GM23338 (cell line): ENCODE data around the gene NUAK2. TPM values are rescaled to one million over a fixed set of nuclear protein-coding genes. Genes with fewer than 3 reads are reported as not detected.

Experiments used
- ATAC-seq: fragments of 200-7000 bp; cut with Tn5 transposase; 3 replicates; pipeline ENCODE4 v1.9.1; 2020
- DNase-seq: peaks from one replicate; pipeline ENCODE4 v3.0.0-alpha.2; 2015; ENCODE audit warnings: low spot score
- H2AFZ ChIP-seq: fragments of 200-600 bp; sonication (generic); 2 replicates; pipeline ENCODE4 v1.8.0; 2016; ENCODE audit warnings: antibody characterized with exemption, mild to moderate bottlenecking, moderate library complexity
- H3F3A ChIP-seq: fragments of 200-600 bp; sonication (generic); replicated peaks from 2 replicates; pipeline ENCODE4 v1.8.0; 2017; ENCODE audit warnings: antibody characterized with exemption, mixed run types, low read depth
- H3K27ac ChIP-seq: fragments of 200-600 bp; sonication (generic); 2 replicates; pipeline ENCODE4 v1.6.1; 2016; ENCODE audit warnings: low read depth
- H3K27me3 ChIP-seq: fragments of 200-600 bp; sonication (generic); 2 replicates; pipeline ENCODE4 v1.8.0; 2016; ENCODE audit warnings: mild to moderate bottlenecking, mixed run types, moderate library complexity; ENCODE audit not compliant: insufficient read depth
- H3K36me3 ChIP-seq: fragments of 200-600 bp; sonication (generic); 2 replicates; pipeline ENCODE4 v1.8.0; 2016; ENCODE audit warnings: mild to moderate bottlenecking; ENCODE audit not compliant: insufficient read depth
- H3K4me1 ChIP-seq: fragments of 200-600 bp; sonication (generic); 2 replicates; pipeline ENCODE4 v1.8.0; 2016; ENCODE audit warnings: mild to moderate bottlenecking, moderate library complexity; ENCODE audit not compliant: insufficient read depth
- H3K4me2 ChIP-seq: fragments of 200-600 bp; sonication (generic); 2 replicates; pipeline ENCODE4 v1.7.1; 2017; ENCODE audit warnings: mixed run types
- H3K4me3 ChIP-seq: fragments of 200-600 bp; sonication (generic); 2 replicates; pipeline ENCODE4 v1.6.1; 2016; ENCODE audit warnings: mixed run types
- H3K79me2 ChIP-seq: fragments of 200-600 bp; sonication (generic); replicated peaks from 2 replicates; pipeline ENCODE4 v1.8.0; 2017; ENCODE audit warnings: mild to moderate bottlenecking; ENCODE audit not compliant: insufficient read depth
- H3K9me2 ChIP-seq: fragments of 200-600 bp; sonication (generic); 2 replicates; pipeline ENCODE4 v1.8.0; 2017; ENCODE audit not compliant: insufficient read depth
- H4K20me1 ChIP-seq: fragments of 200-600 bp; sonication (generic); replicated peaks from 2 replicates; pipeline ENCODE4 v1.8.0; 2017; ENCODE audit warnings: mild to moderate bottlenecking; ENCODE audit not compliant: insufficient read depth
- H3K27ac Mint-ChIP-seq: 2 replicates; pipeline ENCODE4 v1.8.0; 2020; ENCODE audit warnings: inconsistent platforms, mild to moderate bottlenecking, moderate library complexity, mixed read lengths
- H3K27me3 Mint-ChIP-seq: 3 replicates; pipeline ENCODE4 v1.8.0; 2022; ENCODE audit warnings: low read depth, mild to moderate bottlenecking, moderate library complexity, mixed read lengths, inconsistent platforms; ENCODE audit not compliant: insufficient read depth, poor library complexity
- H3K36me3 Mint-ChIP-seq: 3 replicates; pipeline ENCODE4 v1.8.0; 2021; ENCODE audit warnings: low read depth, mild to moderate bottlenecking, inconsistent platforms, moderate library complexity, mixed read lengths
- H3K4me1 Mint-ChIP-seq: 3 replicates; pipeline ENCODE4 v1.8.0; 2020; ENCODE audit warnings: mild to moderate bottlenecking, inconsistent platforms, mixed read lengths
- H3K4me3 Mint-ChIP-seq: 3 replicates; pipeline ENCODE4 v1.8.0; 2021; ENCODE audit warnings: moderate library complexity, mild to moderate bottlenecking, inconsistent platforms, mixed read lengths
- H3K9me3 Mint-ChIP-seq: 3 replicates; pipeline ENCODE4 v1.8.0; 2020; ENCODE audit warnings: moderate library complexity, mild to moderate bottlenecking, inconsistent platforms, mixed read lengths
- CTCF ChIP-seq, 2 experiments: fragments of 200-600 bp in 1 of 2; sonication (generic) in 1 of 2; conservative IDR thresholded peaks; 2 replicates each; pipeline versions ENCODE4 v1.5.1 to v1.6.1; 2016 to 2017; ENCODE audit warnings: antibody characterized with exemption in 2 of 2, low read depth in 2 of 2, mild to moderate bottlenecking in 2 of 2, moderate library complexity in 1 of 2
- EZH2 ChIP-seq: fragments of 200-600 bp; sonication (generic); IDR thresholded peaks from one replicate; pipeline ENCODE4 v1.8.0; 2017; ENCODE audit warnings: antibody characterized with exemption, mild to moderate bottlenecking, low read depth; ENCODE audit not compliant: unreplicated experiment
- EZH2phosphoT487 ChIP-seq: fragments of 200-600 bp; sonication (generic); IDR thresholded peaks from one replicate; pipeline ENCODE4 v1.8.1; 2018; ENCODE audit warnings: antibody characterized with exemption; ENCODE audit not compliant: unreplicated experiment
- JUNB ChIP-seq: IDR thresholded peaks from one replicate; pipeline ENCODE4 v1.6.1; 2016; ENCODE audit warnings: antibody characterized with exemption; ENCODE audit not compliant: unreplicated experiment
- NANOG ChIP-seq: IDR thresholded peaks from 2 replicates; pipeline ENCODE4 v1.6.1; 2016; ENCODE audit warnings: antibody characterized with exemption, borderline replicate concordance
- POLR2AphosphoS5 ChIP-seq: IDR thresholded peaks from 2 replicates; pipeline ENCODE4 v1.6.1; 2016; ENCODE audit warnings: antibody characterized with exemption, low read depth
- STAT1 ChIP-seq: IDR thresholded peaks from one replicate; pipeline ENCODE4 v1.6.1; 2016; ENCODE audit warnings: antibody characterized with exemption; ENCODE audit not compliant: unreplicated experiment
- ZNF114 ChIP-seq: fragments of 250-450 bp; sonication (Bioruptor Pico); IDR thresholded peaks from 2 replicates; pipeline ENCODE4 v1.5.0; 2020; ENCODE audit warnings: mild to moderate bottlenecking, moderate library complexity
- ZNF331 ChIP-seq: fragments of 250-450 bp; sonication (Bioruptor Pico); IDR thresholded peaks from 2 replicates; pipeline ENCODE4 v1.5.0; 2020; ENCODE audit warnings: low read depth, mild to moderate bottlenecking, moderate library complexity
- ZNF462 ChIP-seq: fragments of 250-450 bp; sonication (Bioruptor Pico); IDR thresholded peaks from 2 replicates; pipeline ENCODE4 v1.5.0; 2020; ENCODE audit warnings: mild to moderate bottlenecking, moderate library complexity
- polyA plus RNA-seq: library from polyadenylated mRNA; unstranded; fragments of >200 nt; fragmentation: Nextera tagmentation; extraction: Ambion mirVana; gene quantifications from 2 replicates; pipeline ENCODE4 v1.2.1, GENCODE V29; 2016
- total RNA-seq: library from RNA; depleted of rRNA; stranded (reverse); fragments of >200 nt; shearing (Covaris generic); gene quantifications from 2 replicates; pipeline ENCODE4 v1.2.3, GENCODE V29; 2014
- TF ChIP-seq, protein P1 (sequence below): IDR thresholded peaks from 2 replicates; pipeline ENCODE4 v1.6.1; 2016; ENCODE audit warnings: antibody characterized with exemption
- TF ChIP-seq, protein P2 (sequence below): IDR thresholded peaks from one replicate; pipeline ENCODE4 v1.6.1; 2018; ENCODE audit warnings: antibody characterized with exemption; ENCODE audit not compliant: unreplicated experiment

NUAK2 gene
- total and polyA plus RNA-seq, 2 experiments from 2014 or later, result 7.8 to 15.3 TPM

DNA sequence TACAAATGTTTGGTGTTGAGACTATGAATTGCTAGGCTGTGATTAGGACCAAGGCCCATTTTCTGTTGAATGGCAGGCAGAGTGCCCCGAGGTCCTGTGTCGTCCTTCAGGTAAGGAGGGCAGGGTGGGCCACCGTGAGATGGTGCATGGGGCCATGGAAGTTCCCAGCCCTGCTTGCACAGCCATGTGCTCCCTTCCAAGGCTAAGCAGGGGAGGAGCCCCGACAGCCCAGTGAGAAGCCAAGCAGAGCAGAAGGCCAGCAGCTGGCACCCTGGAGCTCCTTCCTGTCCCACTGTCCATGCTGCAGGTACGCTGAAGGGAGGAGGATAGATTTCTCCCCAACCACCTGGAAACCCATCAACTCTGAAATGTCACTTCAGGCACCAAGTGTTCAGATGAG lies 8.2 kb upstream of the NUAK2 start (continued):
- TF ChIP-seq, protein P1, sequence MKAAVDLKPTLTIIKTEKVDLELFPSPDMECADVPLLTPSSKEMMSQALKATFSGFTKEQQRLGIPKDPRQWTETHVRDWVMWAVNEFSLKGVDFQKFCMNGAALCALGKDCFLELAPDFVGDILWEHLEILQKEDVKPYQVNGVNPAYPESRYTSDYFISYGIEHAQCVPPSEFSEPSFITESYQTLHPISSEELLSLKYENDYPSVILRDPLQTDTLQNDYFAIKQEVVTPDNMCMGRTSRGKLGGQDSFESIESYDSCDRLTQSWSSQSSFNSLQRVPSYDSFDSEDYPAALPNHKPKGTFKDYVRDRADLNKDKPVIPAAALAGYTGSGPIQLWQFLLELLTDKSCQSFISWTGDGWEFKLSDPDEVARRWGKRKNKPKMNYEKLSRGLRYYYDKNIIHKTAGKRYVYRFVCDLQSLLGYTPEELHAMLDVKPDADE, result no peak
- TF ChIP-seq EZH2 (no peak), NANOG (no peak), POLR2AphosphoS5 (no peak), STAT1 (no peak), CTCF (conservative IDR thresholded peaks at IDR 0.05; ENCODE audit: low read depth in 2 of 2) (no peak), JUNB (no peak), EZH2phosphoT487 (no peak), ZNF114 (no peak), ZNF331 (CRISPR knock-in tag) (no peak)
- TF ChIP-seq, protein P2, sequence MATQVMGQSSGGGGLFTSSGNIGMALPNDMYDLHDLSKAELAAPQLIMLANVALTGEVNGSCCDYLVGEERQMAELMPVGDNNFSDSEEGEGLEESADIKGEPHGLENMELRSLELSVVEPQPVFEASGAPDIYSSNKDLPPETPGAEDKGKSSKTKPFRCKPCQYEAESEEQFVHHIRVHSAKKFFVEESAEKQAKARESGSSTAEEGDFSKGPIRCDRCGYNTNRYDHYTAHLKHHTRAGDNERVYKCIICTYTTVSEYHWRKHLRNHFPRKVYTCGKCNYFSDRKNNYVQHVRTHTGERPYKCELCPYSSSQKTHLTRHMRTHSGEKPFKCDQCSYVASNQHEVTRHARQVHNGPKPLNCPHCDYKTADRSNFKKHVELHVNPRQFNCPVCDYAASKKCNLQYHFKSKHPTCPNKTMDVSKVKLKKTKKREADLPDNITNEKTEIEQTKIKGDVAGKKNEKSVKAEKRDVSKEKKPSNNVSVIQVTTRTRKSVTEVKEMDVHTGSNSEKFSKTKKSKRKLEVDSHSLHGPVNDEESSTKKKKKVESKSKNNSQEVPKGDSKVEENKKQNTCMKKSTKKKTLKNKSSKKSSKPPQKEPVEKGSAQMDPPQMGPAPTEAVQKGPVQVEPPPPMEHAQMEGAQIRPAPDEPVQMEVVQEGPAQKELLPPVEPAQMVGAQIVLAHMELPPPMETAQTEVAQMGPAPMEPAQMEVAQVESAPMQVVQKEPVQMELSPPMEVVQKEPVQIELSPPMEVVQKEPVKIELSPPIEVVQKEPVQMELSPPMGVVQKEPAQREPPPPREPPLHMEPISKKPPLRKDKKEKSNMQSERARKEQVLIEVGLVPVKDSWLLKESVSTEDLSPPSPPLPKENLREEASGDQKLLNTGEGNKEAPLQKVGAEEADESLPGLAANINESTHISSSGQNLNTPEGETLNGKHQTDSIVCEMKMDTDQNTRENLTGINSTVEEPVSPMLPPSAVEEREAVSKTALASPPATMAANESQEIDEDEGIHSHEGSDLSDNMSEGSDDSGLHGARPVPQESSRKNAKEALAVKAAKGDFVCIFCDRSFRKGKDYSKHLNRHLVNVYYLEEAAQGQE, result no peak

DNA sequence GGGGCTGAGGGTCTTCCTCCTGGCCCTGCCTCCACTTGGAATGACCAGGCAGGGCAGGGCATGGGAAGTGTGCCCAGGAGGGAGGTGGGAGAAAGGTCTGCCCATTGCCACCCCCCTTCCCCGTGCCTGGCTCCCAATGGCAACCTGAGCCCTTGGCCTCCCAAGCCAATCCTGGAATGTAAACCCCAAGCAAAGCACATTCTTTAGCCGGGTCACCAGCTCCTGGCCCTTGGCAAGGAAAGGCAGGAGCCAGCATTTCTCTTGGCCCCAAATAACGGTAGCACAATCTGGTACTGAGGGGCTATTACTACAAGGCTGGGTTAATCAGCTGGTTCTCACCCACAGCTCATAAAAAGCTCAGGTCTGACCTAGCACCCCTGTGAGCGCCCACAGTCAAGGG lies 6.9 kb upstream of the NUAK2 start:
- no peaks in the 10 kb centered on the region for H3K27me3 ChIP-seq
- ATAC-seq (no peak), DNase-seq (no peak)
- Mint-ChIP-seq H3K9me3 (no peaks in the 10 kb centered on the region), H3K36me3 (no peaks in the 10 kb centered on the region), H3K27ac (no peak overlapping the region), H3K27me3 (peaks cover 11% of the 10 kb centered on the region), H3K4me3 (no peak overlapping the region), H3K4me1 (peaks cover 14% of the 10 kb centered on the region)
- no peaks in the 10 kb centered on the region for H3K79me2 ChIP-seq
- H3F3A ChIP-seq, result 0 out of 2 replicates have a peak, but pooled peaks cover 4% of the 10 kb centered on the region
- H3K27ac ChIP-seq, result no peak overlapping the region
- H3K9me2 ChIP-seq, result no peaks in the 10 kb centered on the region
- no peak overlapping the region for H2AFZ ChIP-seq
- H3K4me3 ChIP-seq, result no peak overlapping the region
- H3K36me3 ChIP-seq, result no peaks in the 10 kb centered on the region
- no peak overlapping the region for H3K4me2 ChIP-seq
- H3K4me1 ChIP-seq, result peaks cover 2% of the 10 kb centered on the region
- no peaks in the 10 kb centered on the region for H4K20me1 ChIP-seq
- TF ChIP-seq, protein P1, result no peak
- no peak for TF ChIP-seq ZNF331 (CRISPR knock-in tag)
- no peak for TF ChIP-seq STAT1
- no peak for TF ChIP-seq ZNF462 (CRISPR knock-in tag)
- no peak for TF ChIP-seq JUNB
- TF ChIP-seq EZH2, result no peak
